Measurements from ENCODE around the gene MAD2L2.

Gene MAD2L2

DNA sequence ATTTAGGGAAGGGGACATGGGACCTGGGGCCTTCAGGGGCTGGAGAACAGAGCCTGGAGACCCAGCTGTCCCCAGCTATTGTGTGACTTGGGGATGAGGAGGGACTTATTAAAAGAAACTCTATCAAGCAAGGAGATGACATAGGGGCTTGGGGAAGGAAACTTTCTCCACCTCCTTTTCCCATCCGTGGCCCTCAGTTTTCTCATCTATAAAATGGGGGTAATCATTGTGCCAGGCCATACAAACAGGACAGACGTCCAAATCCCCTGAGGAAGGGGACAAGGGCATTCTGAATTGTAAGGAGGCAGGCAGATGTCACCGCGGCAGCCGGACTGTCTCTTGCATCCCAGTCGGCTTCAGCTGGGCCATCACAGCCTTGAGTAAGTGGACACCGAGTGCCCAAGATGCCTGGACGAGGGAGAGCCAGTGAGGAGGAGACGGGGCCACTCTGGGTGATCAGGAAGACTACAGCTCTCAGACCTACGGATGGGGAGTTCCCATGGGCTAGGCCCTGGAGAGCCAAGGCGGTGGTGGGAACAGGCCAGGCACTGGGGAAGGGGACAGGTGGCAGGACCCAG lies 28.7 kb downstream of the MAD2L2 start:
- DNase-seq = no peak

DNA sequence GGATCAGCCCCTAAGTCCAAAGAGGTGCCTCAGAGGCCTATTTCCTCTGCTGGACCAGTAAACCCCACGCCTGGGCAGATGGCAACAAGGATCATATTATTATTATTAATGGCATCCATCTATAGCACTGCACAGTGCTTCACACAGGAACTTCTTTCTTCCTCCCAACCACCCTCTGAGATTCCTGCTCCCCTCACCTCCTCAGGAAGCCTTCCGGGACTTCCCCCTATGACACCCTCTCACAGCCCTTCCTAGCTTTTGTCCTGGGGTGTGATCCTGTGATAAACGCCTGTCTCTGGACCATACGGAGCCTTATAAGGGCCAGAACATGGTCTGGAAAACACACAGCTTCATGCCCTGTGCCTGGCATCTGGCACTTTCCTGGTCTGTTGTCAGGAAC lies 29.9 kb downstream of the MAD2L2 start:
- no peak for DNase-seq

DNA sequence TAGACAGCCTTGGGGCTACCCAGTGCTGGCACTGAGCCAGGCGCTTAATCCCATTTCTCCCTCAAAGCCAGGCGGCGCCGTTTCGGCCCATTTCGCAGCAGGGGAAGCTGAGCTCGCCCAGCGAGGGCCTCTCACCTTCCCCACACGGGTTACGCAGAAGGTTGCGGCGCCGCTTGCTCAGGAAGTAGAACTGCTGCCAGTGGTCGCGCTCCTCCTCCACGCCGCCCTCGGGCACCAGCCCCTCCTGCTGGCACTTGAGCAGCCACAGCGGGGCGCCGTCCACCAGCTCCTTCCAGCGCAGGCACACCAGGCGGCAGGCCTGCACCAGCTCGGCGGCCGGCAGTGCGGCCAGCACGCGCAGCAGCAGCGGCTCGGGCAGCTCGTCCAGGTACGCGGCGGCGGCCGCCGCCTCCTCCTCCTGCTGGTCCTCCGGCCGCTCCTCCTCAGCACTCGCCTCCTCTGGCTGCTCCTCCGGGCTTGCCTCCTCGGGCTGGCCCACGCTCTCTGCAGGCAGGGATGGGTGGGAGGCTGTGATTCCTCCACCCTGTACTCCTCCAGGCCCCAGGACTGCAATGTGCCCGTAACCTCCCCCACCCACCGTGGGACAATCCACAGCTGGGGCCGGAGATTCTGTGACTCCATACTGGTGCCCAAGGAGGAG lies 30.5 kb downstream of the MAD2L2 start:
- peak; percentile 57 for DNase-seq

DNA sequence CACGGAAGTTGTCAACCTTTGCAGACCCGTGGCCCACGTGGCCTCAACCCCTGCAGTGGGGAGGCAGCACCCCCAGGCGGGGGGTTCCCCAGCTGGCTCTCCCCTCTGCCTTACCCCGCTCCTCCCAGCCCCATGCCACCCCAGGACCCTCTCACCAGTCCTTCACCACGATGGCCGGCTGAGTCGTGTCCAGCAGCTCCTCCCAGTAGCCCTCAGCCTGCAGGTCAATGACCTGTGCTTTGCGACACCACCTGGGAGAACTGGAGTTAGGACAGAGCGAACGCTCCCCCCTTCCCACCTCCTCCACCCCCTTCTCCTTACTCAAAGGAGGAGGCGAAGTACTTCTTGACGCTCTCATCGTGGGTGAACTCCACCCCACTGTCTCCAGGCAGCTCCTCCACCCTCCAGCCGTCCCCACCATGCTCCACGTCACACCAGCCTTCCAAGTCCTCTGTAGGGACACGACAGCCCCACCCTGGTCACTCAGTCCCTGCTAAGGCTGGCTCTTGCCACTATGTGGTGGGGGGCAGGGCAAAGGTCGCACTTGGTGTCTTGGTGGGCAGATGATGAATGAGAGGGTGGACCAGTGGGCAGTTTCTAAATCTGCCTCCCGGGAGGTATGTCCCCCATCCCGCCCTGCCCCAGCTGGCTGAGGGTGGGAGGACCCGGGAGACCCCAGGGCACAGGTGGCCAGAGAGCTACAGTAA lies 31.2 kb downstream of the MAD2L2 start:
- DNase-seq = no peak

DNA sequence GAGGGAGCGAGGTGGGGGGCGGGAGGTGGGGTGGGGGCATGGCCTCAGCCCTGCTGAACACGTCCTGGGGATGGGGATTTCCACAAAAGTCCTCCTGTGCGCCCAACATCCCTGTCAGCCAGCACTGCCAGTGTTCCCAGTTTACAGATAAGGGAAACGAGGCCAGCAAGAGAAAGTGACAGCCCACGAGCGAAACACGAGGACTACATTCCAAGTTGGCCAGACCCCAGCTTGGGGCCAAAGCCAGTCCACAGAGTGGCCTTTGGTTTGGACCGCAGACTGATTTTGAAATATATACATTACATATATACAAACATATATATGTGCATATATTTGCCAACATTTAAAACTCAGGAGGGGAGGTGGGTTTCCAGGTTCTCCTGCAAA lies 31.7 kb downstream of the MAD2L2 start:
- DNase-seq = no peak

DNA sequence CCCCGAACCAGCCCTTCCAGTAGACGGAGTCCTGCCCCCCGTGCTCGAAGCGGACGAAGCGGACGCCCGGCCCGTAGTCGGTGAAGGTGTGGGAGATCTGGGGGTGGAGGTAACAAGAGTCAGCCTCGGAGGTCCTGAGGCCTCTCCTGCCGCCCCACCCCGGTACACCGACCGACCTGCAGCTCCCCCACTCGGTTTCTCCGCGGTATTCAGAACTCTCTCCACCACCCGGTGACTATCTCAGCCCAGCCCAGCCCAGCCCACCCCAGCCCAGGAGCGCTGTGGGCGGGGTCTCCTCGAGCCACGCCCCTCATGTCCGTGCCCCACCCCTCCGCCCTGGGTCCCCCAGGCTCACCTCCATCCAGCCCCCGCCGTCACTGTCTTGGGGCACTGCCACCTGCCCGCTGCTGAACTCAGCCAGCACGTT lies 32.2 kb downstream of the MAD2L2 start:
- DNase-seq = no peak

DNA sequence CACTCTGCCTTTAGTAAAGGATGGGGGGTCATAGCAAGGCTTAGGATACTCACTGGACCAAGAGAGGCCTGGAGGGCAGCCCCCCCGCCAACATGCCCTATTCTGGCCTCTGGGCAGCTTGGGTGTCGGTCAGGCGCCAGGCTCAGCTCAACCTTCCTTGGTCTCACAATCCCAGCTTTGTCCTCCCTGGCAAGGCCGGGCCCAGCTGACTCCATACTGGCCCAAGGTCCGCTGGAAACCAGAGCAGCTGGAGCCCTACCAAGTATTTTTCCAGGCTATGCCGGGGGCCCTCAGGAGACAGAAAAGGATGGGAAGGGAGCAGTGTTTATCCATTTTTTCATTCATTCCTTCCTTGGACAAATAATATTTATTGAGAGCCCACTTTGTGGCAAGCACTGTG lies 32.9 kb downstream of the MAD2L2 start:
- no peak for DNase-seq

DNA sequence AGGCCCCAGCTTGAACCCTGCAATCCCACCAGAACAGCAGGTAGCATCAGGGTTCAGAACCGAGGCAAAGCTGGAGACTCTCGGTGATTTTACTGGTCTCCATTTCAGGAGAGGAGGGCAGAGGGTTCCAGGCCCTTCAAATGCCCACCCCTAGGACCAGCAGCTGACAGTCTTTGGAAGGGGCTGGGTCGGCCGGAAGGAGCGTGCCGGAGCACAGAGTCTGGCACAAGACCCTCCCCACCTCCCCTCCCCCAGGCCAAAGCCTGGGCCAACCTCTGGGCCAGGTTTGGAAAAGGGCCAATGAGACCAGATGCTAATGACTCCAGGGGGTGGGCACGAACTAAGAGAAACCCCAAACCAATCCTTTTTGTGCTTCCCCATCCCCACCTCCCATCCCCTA lies 33.6 kb downstream of the MAD2L2 start:
- DNase-seq = no peak

DNA sequence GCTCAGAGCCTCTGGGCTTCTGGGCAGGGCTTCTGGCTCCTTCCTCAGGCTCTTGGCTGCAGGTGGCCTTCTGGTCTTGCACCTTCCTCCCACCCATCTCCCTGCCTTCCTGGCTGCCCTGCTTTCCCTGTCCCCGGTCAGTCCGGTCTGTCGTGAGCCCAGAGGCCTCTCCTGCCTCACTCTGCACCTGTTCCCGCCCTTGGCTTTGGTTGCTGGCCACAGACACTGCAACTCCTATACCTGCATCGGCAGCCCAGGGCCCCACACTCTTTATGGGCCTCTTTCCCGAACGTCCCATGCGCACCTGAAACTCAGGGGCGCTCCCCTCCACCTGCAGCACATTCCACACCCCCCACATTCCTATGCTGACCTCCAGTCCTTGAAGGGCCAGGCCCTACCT lies 34.6 kb downstream of the MAD2L2 start:
- DNase-seq = no peak

DNA sequence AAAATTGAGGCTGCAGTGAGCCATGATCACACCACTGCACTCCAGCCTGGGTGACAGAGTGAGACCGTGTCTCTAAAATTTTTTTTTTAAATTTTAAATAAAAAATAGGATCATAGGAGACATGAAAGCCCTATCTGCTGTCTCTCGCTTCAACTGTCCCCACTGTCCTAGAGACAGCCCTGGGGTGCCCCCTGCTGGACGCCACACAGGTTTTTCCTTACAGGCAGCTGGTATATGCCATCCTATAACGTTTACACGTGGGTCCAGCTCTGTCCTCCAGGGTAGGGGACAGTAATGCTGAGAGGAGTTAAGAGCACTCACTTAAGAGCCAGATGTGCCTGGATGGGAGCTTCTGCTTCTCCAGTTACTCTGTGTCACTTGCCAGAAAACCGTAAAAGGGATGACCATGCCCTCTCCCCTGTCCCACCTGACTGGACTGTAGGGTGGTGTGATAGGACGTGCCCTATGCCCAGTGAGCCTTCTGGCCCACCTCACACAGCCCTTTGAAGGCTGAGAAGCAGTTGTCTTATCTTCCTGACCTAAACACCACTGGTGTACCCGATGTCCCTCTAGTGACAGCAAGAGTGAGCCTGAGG lies 35.2 kb downstream of the MAD2L2 start:
- DNase-seq = peak; percentile 81

DNA sequence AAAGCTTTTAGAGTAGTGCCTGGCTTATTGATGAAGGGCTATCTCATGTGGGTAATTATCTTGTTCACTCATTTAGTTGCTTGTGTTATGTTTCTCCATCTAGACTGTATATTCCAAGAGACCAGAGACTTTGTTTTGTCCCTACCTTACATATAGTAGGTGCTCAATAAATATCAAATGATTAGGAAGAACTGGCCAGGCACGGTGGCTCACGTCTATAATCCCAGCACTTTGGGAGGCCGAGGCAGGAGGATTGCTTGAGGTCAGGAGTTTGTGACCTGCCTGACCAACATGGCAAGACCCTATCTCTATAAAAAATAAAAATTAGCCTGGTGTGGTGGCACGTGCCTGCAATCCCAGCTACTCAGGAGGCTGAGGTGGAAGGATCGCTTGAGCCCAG lies 35.7 kb downstream of the MAD2L2 start:
- no peak for DNase-seq

DNA sequence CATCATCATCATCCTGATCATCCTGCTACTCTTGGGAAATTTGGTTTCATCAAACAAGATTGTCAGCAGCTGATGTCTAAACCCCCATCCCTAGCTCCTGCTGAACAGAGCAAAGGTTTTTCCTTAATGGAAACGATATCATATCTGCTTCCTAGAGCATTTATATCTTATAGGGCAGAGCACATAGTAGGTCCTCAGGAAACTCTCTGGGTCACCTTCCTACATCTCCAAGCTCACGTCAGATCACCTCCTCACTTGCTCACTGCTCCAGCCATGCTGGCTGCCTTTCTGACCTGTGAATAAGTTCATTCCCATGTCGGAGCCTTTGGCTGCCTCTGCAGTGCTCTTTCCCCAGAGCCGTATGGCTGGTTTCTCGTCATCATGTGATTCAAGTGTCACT lies 37.2 kb downstream of the MAD2L2 start:
- no peak for DNase-seq

DNA sequence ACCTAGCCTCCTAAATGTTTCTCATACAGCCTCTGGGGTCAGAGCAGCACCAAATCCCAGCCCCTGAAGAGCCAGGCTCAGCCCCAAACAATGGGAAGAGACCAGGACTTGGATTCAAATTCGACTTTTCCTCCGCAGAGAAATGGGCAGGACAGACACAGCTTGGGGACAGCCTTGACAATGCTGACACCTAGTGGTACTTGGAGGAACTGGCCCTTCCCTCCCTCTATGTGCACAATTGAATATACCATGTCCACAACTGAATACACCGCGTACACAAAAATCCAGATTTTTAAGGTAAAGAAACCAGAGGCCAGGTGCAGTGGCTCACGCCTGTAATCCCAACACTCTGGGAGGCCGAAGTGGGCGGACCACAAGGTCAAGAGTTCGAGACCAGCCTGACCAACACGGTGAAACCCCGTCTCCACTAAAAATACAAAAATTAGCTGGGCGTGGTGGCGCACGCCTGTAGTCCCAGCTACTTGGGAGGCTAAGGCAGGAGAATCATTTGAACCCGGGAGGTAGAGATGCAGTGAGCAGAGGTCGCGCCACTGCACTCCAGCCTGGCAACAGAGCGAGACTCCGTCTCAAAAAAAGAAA lies 38.4 kb downstream of the MAD2L2 start:
- peak; percentile 71 for DNase-seq

DNA sequence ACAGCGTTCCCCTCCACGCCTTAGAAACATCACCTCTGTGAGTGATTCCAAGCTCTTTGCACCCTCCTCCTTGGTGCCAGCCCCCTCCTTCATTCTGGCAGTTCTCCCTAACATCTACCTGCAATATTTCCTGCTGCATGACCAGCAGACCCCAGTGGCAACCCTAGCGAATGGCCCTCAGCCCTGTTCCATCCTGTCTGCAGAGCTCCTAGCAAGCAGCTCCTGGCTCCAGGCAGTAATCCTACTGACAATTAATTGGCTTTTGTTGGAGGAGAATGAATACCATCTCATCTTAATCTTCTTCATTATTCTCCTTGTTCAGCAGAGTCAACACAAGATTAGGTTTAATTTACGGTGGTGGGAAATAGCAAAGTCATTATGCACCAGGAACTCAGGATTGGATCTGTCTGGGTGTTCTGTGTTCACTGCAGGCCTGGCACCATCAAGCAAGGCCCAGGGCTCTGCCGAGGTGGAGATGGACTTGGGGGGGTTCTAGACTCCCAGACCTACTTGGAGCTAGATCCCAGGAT lies 39.1 kb downstream of the MAD2L2 start:
- no peak for DNase-seq

DNA sequence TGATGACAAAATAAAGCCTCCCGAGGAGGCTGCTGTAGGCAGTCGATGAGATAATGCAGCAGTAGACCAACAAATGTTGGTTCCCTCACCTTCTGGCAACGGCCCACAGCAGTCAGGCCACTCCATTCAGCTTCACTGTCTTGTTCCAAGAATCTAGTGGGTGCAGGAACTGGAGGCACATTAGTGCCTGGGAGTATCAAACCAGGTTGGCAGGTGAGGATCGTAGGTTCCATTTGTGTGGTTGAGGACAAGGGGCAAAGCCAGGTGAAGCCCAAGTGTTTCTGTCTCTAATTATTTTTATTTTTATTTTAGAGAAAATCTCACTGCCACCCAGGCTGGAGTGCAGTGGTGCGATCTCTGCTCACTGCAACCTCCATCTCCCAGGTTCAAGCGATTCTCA lies 40.0 kb downstream of the MAD2L2 start:
- DNase-seq = no peak

DNA sequence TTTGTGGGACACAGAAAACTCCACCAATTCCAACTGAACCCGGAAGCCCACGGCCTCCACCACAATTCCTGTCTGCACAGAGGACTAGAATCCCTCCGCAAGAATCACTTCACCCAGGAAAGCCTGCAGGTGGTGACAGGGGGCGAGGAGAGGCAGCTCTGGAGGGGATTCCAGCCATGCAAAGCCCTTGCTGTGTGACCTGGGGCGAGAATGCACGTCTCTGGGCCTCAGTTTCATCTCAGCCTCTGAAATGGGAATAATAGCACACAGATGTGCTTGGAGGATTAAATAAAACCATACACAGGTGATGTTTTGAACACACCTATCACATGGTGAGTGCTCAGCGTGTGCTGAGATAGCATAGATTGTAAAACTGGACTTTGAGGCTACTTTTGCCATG lies 40.8 kb downstream of the MAD2L2 start:
- DNase-seq = no peak

DNA sequence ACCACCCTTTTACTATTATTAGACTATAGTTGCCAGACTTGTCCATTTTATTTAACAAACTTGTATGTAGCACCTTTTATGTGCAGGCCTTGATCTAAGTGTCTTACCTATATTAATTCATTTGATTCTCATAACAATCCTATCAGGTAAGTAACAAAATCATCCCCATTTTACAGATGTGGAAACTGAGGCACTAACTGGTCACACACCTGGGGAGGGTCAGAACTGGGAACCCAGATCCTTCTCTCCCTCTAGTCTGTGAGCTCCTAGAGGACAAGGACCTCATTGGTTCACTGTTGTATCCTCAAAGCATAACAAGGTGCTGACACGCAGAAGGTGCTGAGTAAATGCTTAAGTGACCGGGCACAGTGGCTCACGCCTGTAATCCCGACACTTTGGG lies 41.6 kb downstream of the MAD2L2 start:
- DNase-seq = no peak

DNA sequence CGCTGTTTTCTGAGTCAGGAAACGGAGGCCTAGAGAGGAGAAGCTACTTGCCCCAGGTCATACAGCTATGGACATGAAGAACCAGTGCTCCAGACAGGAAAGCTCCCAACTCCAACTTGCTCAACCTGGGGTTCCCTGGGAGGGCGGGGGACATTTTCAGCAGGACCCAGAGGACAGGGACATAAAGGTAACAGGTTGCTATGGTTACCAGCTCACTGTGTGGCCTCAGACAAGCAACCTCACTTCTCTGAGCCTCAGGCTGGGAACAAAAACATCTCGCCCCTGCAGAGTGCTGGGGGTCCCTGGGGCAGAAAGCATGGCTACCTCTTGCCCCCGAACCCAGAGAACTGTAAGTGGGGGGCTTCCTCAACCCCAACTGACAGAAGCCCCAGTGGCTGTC lies 42.8 kb downstream of the MAD2L2 start:
- no peak for DNase-seq

DNA sequence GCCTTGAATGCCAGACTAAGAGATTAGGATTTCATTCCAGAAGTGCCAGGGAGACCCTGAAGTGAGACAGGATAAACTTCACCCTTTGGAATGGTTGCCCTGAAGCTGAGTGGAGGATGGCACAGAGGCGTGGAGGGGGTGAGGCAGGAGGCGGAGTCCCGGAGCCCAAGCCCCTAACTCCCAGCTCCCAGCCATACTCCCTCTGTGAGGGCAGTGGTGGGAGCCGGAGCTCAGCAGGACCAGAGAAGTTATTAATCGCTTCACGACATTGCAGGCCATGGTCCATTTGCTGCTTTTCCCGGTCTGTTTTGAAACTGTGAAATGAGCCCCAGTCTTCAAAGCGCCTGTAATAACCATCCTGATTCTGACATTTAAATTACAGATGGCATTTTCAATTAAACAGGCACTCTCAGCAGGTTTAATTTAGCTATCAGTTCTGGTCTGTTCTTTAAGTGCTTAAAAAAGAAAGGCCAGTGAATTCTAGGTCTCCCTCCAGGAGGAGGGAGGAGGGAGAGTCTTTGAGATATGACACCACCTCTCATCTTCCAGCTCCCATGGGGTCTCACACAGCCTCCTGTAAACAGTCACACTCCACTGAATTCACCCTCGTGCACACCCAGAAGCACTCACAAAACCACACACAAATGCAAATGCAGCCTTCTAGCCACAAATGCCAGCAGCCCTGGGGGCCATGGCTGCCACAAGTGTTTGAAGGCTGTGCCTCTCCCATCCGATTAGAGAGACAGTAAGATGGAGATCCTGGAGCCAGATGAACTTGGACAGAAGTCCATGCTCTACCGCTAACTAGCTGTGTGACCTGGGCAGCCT lies 46.4 kb downstream of the MAD2L2 start:
- peak; percentile 30 for DNase-seq

DNA sequence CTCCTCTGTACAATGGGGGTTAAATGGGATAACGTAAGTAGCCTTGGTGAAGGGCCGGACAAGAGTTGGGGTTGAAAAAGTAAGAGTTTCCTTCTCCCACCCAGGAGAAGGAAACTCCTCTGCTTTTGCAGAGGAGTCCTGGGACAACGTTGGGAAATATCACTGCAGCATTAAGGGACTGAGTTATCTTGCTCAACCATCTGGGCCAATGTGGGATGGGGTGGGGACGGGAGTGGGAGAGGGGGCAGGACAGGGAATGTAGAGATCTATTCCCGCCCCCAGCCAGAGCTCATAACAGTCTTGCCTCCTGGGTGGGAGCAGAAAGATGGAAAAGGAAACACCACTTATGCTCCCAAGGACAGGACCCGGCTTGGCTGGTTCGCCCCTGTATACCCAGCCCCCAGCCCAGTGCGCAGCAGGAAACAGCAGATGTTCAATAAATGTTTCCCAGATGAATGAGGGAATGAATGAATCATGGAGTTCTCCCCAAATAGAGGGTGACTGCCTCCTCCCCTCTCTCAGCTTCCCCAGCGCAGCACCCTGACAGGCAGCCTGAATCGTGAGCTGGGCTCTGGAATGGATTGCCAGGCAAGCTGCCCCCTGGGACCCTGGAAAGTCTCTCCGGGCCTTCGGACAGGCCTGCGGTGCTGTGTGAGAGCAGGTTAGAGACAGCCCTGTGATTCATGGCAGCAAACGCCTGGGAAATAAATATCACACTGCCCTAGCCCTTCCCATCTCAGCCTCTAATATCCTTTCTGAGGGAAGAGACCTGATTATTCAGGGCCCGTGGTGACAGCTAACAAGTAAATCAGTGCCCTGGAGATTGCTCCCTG lies 51.5 kb downstream of the MAD2L2 start:
- no peak for DNase-seq

DNA sequence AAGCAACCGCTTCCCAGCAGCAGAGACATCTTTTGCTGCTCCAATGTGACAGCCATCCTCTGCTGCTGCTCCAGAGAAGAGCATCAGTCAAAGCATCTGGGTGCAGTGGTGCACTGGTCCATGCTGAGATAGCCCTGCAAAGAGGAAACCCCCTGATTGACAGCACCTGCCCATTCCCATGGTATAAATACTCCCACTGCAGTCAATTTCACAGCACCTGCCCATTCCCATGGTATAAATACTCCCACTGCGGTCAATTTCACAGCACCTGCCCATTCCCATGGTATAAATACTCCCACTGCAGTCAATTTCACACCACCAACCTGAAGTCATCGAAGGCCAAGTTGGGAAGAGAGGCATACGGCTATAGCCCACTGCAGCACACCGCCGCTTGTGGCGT lies 52.2 kb downstream of the MAD2L2 start:
- no peak for DNase-seq

DNA sequence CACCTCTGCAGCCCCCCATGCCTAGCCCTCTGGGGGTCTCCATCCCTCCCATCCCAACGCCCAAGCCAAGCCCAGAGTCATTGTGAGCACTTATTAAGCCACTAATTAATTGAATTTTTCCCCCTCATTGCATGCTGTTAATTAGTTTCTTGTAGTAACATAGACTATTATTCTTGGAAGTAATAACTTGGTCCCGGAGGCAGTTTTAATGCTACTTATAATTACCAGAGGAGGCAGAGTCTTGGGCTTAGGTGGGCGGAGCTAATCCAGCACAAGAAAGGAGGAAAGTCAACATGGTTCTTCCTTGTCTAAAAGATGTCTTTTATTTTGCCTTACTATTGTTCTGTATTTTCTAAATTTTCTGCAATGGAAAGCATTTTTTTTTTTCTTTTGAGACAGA lies 54.4 kb downstream of the MAD2L2 start:
- DNase-seq = no peak
